ENCODE data around the gene GCC2. TPM values are rescaled to one million over a fixed set of nuclear protein-coding genes. Genes with fewer than 3 reads are reported as not detected.
"Not testable (repeated sequence)": the region's sequence is repeated elsewhere in the genome, so short reads cannot be mapped to it uniquely, and the experiment has no call there.

GCC2 gene
- polyA plus RNA-seq, 1 donor from 2014 or later = 23.6 TPM

- TF ChIP-seq TAF1 (IDR thresholded peaks at IDR 0.05; ENCODE audit: low read depth) = no peak
- TF ChIP-seq MXI1 (conservative IDR thresholded peaks at IDR 0.05; ENCODE audit: poor library complexity, severe bottlenecking) = no peak
- no peak for TF ChIP-seq RAD21 (conservative IDR thresholded peaks at IDR 0.05)
- no peak for TF ChIP-seq EZH2 (IDR thresholded peaks at IDR 0.05; ENCODE audit: borderline replicate concordance, insufficient read depth, low read length, poor library complexity, severe bottlenecking)
- TF ChIP-seq, protein P1, sequence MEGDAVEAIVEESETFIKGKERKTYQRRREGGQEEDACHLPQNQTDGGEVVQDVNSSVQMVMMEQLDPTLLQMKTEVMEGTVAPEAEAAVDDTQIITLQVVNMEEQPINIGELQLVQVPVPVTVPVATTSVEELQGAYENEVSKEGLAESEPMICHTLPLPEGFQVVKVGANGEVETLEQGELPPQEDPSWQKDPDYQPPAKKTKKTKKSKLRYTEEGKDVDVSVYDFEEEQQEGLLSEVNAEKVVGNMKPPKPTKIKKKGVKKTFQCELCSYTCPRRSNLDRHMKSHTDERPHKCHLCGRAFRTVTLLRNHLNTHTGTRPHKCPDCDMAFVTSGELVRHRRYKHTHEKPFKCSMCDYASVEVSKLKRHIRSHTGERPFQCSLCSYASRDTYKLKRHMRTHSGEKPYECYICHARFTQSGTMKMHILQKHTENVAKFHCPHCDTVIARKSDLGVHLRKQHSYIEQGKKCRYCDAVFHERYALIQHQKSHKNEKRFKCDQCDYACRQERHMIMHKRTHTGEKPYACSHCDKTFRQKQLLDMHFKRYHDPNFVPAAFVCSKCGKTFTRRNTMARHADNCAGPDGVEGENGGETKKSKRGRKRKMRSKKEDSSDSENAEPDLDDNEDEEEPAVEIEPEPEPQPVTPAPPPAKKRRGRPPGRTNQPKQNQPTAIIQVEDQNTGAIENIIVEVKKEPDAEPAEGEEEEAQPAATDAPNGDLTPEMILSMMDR (IDR thresholded peaks at IDR 0.05; ENCODE audit: poor library complexity, severe bottlenecking) = no peak
- no peak for TF ChIP-seq SMC3 (conservative IDR thresholded peaks at IDR 0.05; ENCODE audit: poor library complexity)
- Histone ChIP-seq H3K27ac (ENCODE audit: low read length) (no peak overlapping the region), H3K79me2 (replicated peaks; ENCODE audit: insufficient read depth, low read length) (no peaks in the 10 kb centered on the region), H3K27me3 (ENCODE audit: insufficient read depth, low read depth, low read length) (no peaks in the 10 kb centered on the region), H3K36me3 (ENCODE audit: insufficient read depth, low read length) (no peaks in the 10 kb centered on the region), H3K4me3 (ENCODE audit: low read length) (no peak overlapping the region), H3K9me3 (ENCODE audit: low read length) (no peaks in the 10 kb centered on the region), H4K20me1 (ENCODE audit: insufficient read depth) (no peaks in the 10 kb centered on the region), H3F3A (ENCODE audit: insufficient read depth, low read length, poor library complexity, severe bottlenecking) (no peaks in the 10 kb centered on the region), H3K9me2 (ENCODE audit: insufficient read depth, low read length) (no peaks in the 10 kb centered on the region), H2AFZ (ENCODE audit: low read depth, low read length) (no peak overlapping the region), H3K4me2 (ENCODE audit: low read length) (no peak overlapping the region), H3K9ac (ENCODE audit: low read length) (no peak overlapping the region)
Observed at GRCh38 chr2:108428286-108429009, 20.6 kb upstream of the GCC2 start.

DNA sequence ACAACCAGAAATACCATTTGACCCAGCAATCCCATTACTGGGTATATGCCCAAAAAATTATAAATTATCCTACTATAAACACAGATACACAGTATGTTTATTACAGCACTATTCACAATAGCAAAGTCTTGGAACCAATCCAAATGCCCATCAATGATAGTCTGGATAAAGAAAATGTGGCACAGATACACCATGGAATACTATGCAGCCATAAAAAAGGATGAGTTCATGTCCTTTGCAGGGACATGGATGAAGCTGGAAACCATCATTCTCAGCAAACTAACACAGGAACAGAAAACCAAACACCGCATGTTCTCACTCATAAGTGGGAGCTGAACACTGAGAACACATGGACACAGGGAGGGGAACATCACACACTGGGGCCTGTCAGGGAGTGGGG is 13.4 kb upstream of the GCC2 start:
- not testable (repeated sequence) for H3K4me2 ChIP-seq (ENCODE audit: low read length); H3K9me2 ChIP-seq (ENCODE audit: insufficient read depth, low read length); H3K27ac ChIP-seq (ENCODE audit: low read length); H3K79me2 ChIP-seq (replicated peaks; ENCODE audit: insufficient read depth, low read length); H3K9ac ChIP-seq (ENCODE audit: low read length); H3F3A ChIP-seq (ENCODE audit: insufficient read depth, low read length, poor library complexity, severe bottlenecking); H2AFZ ChIP-seq (ENCODE audit: low read depth, low read length); H3K4me3 ChIP-seq (ENCODE audit: low read length); H3K27me3 ChIP-seq (ENCODE audit: insufficient read depth, low read depth, low read length); H4K20me1 ChIP-seq (ENCODE audit: insufficient read depth); H3K36me3 ChIP-seq (ENCODE audit: insufficient read depth, low read length); H3K9me3 ChIP-seq (ENCODE audit: low read length)

GRCh38 chr2:108436976-108437375 is 12.0 kb upstream of the GCC2 start:
- TF ChIP-seq EP300 (conservative IDR thresholded peaks at IDR 0.05; ENCODE audit: poor library complexity, severe bottlenecking) (no peak), TAF1 (IDR thresholded peaks at IDR 0.05; ENCODE audit: low read depth) (no peak), MXI1 (conservative IDR thresholded peaks at IDR 0.05; ENCODE audit: poor library complexity, severe bottlenecking) (no peak), EZH2 (IDR thresholded peaks at IDR 0.05; ENCODE audit: borderline replicate concordance, insufficient read depth, low read length, poor library complexity, severe bottlenecking) (no peak), RAD21 (conservative IDR thresholded peaks at IDR 0.05) (no peak), SMC3 (conservative IDR thresholded peaks at IDR 0.05; ENCODE audit: poor library complexity) (no peak), POLR2AphosphoS5 (IDR thresholded peaks at IDR 0.05) (no peak)
- TF ChIP-seq, protein P1 (IDR thresholded peaks at IDR 0.05; ENCODE audit: poor library complexity, severe bottlenecking) = no peak
- TF ChIP-seq, protein P2, sequence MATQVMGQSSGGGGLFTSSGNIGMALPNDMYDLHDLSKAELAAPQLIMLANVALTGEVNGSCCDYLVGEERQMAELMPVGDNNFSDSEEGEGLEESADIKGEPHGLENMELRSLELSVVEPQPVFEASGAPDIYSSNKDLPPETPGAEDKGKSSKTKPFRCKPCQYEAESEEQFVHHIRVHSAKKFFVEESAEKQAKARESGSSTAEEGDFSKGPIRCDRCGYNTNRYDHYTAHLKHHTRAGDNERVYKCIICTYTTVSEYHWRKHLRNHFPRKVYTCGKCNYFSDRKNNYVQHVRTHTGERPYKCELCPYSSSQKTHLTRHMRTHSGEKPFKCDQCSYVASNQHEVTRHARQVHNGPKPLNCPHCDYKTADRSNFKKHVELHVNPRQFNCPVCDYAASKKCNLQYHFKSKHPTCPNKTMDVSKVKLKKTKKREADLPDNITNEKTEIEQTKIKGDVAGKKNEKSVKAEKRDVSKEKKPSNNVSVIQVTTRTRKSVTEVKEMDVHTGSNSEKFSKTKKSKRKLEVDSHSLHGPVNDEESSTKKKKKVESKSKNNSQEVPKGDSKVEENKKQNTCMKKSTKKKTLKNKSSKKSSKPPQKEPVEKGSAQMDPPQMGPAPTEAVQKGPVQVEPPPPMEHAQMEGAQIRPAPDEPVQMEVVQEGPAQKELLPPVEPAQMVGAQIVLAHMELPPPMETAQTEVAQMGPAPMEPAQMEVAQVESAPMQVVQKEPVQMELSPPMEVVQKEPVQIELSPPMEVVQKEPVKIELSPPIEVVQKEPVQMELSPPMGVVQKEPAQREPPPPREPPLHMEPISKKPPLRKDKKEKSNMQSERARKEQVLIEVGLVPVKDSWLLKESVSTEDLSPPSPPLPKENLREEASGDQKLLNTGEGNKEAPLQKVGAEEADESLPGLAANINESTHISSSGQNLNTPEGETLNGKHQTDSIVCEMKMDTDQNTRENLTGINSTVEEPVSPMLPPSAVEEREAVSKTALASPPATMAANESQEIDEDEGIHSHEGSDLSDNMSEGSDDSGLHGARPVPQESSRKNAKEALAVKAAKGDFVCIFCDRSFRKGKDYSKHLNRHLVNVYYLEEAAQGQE (IDR thresholded peaks at IDR 0.05; ENCODE audit: borderline replicate concordance) = no peak
- Histone ChIP-seq H3K36me3 (ENCODE audit: insufficient read depth, low read length) (no peaks in the 10 kb centered on the region), H3K79me2 (replicated peaks; ENCODE audit: insufficient read depth, low read length) (no peaks in the 10 kb centered on the region), H3K9me3 (ENCODE audit: low read length) (no peaks in the 10 kb centered on the region), H3K9ac (ENCODE audit: low read length) (no peak overlapping the region), H3K27ac (ENCODE audit: low read length) (no peak overlapping the region), H4K20me1 (ENCODE audit: insufficient read depth) (no peaks in the 10 kb centered on the region), H3K9me2 (ENCODE audit: insufficient read depth, low read length) (no peaks in the 10 kb centered on the region), H3K4me3 (ENCODE audit: low read length) (no peak overlapping the region), H2AFZ (ENCODE audit: low read depth, low read length) (no peak overlapping the region), H3F3A (ENCODE audit: insufficient read depth, low read length, poor library complexity, severe bottlenecking) (no peaks in the 10 kb centered on the region), H3K27me3 (ENCODE audit: insufficient read depth, low read depth, low read length) (no peaks in the 10 kb centered on the region), H3K4me2 (ENCODE audit: low read length) (no peak overlapping the region)

All from neural cell (in vitro differentiated cells).